H1 (cell line): Measurements from ENCODE around the gene STAM2. TPM values are rescaled to one million over a fixed set of nuclear protein-coding genes. Genes with fewer than 3 reads are reported as not detected.

Experiments
- CTCF ChIA-PET: fragments of 300-600 bp; sonication (Branson Sonifier 250); formaldehyde crosslinking; loops from one replicate; lab custom pipeline; 2021; ENCODE audit not compliant: partially characterized antibody; lab: Charles Lee
- POLR2A ChIA-PET: fragments of 300-600 bp; sonication (Branson Sonifier 250); formaldehyde crosslinking; loops from one replicate; lab custom pipeline; 2021; ENCODE audit warnings: inconsistent platforms; ENCODE audit not compliant: partially characterized antibody; lab: Charles Lee
- DNase-seq, 2 experiments: peaks; one replicate each; pipeline versions ENCODE4 v3.0.0 to v3.0.0-alpha.2; 2010 to 2022; ENCODE audit warnings: low spot score in 2 of 2, low read depth in 1 of 2, mixed read lengths in 1 of 2
- FAIRE-seq: peaks from 2 replicates; lab custom pipeline; 2011; peaks lifted over from hg19 to GRCh38; lab: Jason Lieb, UNC
- H2AFZ ChIP-seq: 2 replicates; pipeline ENCODE4 v1.8.1; 2012; ENCODE audit warnings: low read length, inconsistent platforms
- H2AK5ac ChIP-seq: 2 replicates; pipeline ENCODE4 v1.6.1; 2013; ENCODE audit warnings: low read depth, low read length
- H2BK120ac ChIP-seq: replicated peaks from 2 replicates; pipeline ENCODE3; 2013; ENCODE audit warnings: low read depth, low read length, inconsistent platforms
- H2BK12ac ChIP-seq: 2 replicates; pipeline ENCODE4 v1.6.1; 2013; ENCODE audit warnings: low read depth, low read length
- H2BK15ac ChIP-seq: 2 replicates; pipeline ENCODE4 v1.6.1; 2013; ENCODE audit warnings: low read length
- H2BK20ac ChIP-seq: 2 replicates; pipeline ENCODE4 v1.6.1; 2013; ENCODE audit warnings: low read length
- H2BK5ac ChIP-seq: 2 replicates; pipeline ENCODE4 v1.6.1; 2013; ENCODE audit warnings: low read depth, low read length
- H3K14ac ChIP-seq: 2 replicates; pipeline ENCODE4 v1.6.1; 2013; ENCODE audit warnings: inconsistent platforms; ENCODE audit not compliant: insufficient read length
- H3K18ac ChIP-seq: 2 replicates; pipeline ENCODE4 v1.6.1; 2013; ENCODE audit warnings: low read length; ENCODE audit errors: extremely low read depth
- H3K23ac ChIP-seq: 2 replicates; pipeline ENCODE4 v1.6.1; 2013; ENCODE audit warnings: inconsistent platforms; ENCODE audit not compliant: insufficient read length
- H3K23me2 ChIP-seq: 2 replicates; pipeline ENCODE4 v1.6.1; 2013; ENCODE audit warnings: low read depth, low read length
- H3K27ac ChIP-seq: 2 replicates; pipeline ENCODE4 v1.6.1; 2011; ENCODE audit warnings: low read depth, low read length, inconsistent platforms
- H3K27me3 ChIP-seq, 4 experiments: replicated peaks in 1 of 4; 1 replicate in 1 of 4; 2 replicates in 3 of 4; pipeline versions ENCODE4 v1.6.1 to v1.8.1; 2011 to 2013; ENCODE audit warnings: low read length in 3 of 4, mild to moderate bottlenecking in 3 of 4, inconsistent platforms in 2 of 4, mixed read lengths in 2 of 4, moderate library complexity in 1 of 4; ENCODE audit not compliant: control insufficient read depth in 3 of 4, insufficient read depth in 3 of 4; ENCODE audit errors: extremely low read depth in 1 of 4
- H3K36me3 ChIP-seq, 4 experiments: 2 replicates each; pipeline versions ENCODE4 v1.6.1 to v1.8.1; 2011 to 2013; ENCODE audit warnings: mild to moderate bottlenecking in 4 of 4, low read length in 3 of 4, moderate library complexity in 2 of 4, control low read depth in 1 of 4, inconsistent platforms in 1 of 4; ENCODE audit not compliant: insufficient read depth in 4 of 4, control insufficient read depth in 2 of 4
- H3K4ac ChIP-seq: replicated peaks from 2 replicates; pipeline ENCODE3; 2013; ENCODE audit warnings: low read length, low read depth, mixed read lengths, inconsistent platforms; ENCODE audit not compliant: insufficient read length
- H3K4me1 ChIP-seq, 4 experiments: replicated peaks in 1 of 4; 1 replicate in 1 of 4; 2 replicates in 3 of 4; pipeline versions ENCODE4 v1.6.1 to v1.8.1; 2011 to 2013; ENCODE audit warnings: low read length in 3 of 4, inconsistent platforms in 2 of 4, mixed read lengths in 1 of 4; ENCODE audit not compliant: insufficient read depth in 4 of 4, control insufficient read depth in 3 of 4
- H3K4me2 ChIP-seq, 2 experiments: 2 replicates each; pipeline versions ENCODE4 v1.6.1 to v1.8.1; 2011 to 2013; ENCODE audit warnings: low read depth in 2 of 2, low read length in 2 of 2, control low read depth in 1 of 2, inconsistent platforms in 1 of 2, mild to moderate bottlenecking in 1 of 2; ENCODE audit not compliant: insufficient read depth in 1 of 2
- H3K4me3 ChIP-seq, 4 experiments: fragments of 200-600, 300-600 bp in 1 of 4; sonication (generic), shearing (Covaris generic), sonication (Bioruptor Twin) in 1 of 4; 2 replicates each; pipeline versions ENCODE4 v1.5.1 to v1.8.1; 2011 to 2016; ENCODE audit warnings: low read length in 4 of 4, low read depth in 3 of 4, control low read depth in 2 of 4, inconsistent platforms in 2 of 4, mild to moderate bottlenecking in 2 of 4, mixed read lengths in 1 of 4, moderate library complexity in 1 of 4; ENCODE audit not compliant: insufficient read depth in 2 of 4; ENCODE audit errors: extremely low read depth in 1 of 4
- H3K56ac ChIP-seq: replicated peaks from 2 replicates; pipeline ENCODE3; 2013; ENCODE audit warnings: low read depth, mild to moderate bottlenecking, mixed read lengths, low read length, inconsistent platforms; ENCODE audit not compliant: insufficient read length
- H3K79me1 ChIP-seq: 2 replicates; pipeline ENCODE4 v1.6.1; 2013; ENCODE audit warnings: low read depth, low read length, control low read depth
- H3K79me2 ChIP-seq, 2 experiments: 2 replicates each; pipeline versions ENCODE4 v1.6.1 to v1.8.1; 2012 to 2013; ENCODE audit warnings: low read length in 2 of 2, mild to moderate bottlenecking in 2 of 2, inconsistent platforms in 1 of 2; ENCODE audit not compliant: insufficient read depth in 2 of 2, control insufficient read depth in 1 of 2
- H3K9ac ChIP-seq, 4 experiments: replicated peaks in 1 of 4; 1 replicate in 1 of 4; 2 replicates in 3 of 4; pipeline versions ENCODE4 v1.6.1 to v1.8.1; 2011 to 2013; ENCODE audit warnings: low read depth in 3 of 4, low read length in 3 of 4, control low read depth in 2 of 4, mild to moderate bottlenecking in 2 of 4, moderate library complexity in 2 of 4, inconsistent platforms in 1 of 4; ENCODE audit errors: extremely low read depth in 1 of 4
- H3K9me3 ChIP-seq, 2 experiments: 2 replicates each; pipeline versions ENCODE4 v1.6.1 to v1.8.1; 2012 to 2013; ENCODE audit warnings: mild to moderate bottlenecking in 2 of 2, moderate library complexity in 2 of 2, control low read depth in 1 of 2, inconsistent platforms in 1 of 2, low read depth in 1 of 2, low read length in 1 of 2, mixed read lengths in 1 of 2; ENCODE audit not compliant: insufficient read depth in 2 of 2
- H4K20me1 ChIP-seq, 2 experiments: replicated peaks in 1 of 2; 2 replicates each; pipeline versions ENCODE3 to v1.8.1; 2011 to 2013; ENCODE audit warnings: inconsistent platforms in 2 of 2, low read length in 2 of 2, mild to moderate bottlenecking in 1 of 2; ENCODE audit not compliant: insufficient read depth in 2 of 2, control insufficient read depth in 1 of 2
- H4K5ac ChIP-seq: 2 replicates; pipeline ENCODE4 v1.6.1; 2013; ENCODE audit warnings: low read length, low read depth, mixed read lengths, inconsistent platforms; ENCODE audit not compliant: insufficient read length
- H4K8ac ChIP-seq: 2 replicates; pipeline ENCODE4 v1.8.0; 2013; ENCODE audit warnings: mild to moderate bottlenecking, moderate library complexity, low read length, inconsistent platforms; ENCODE audit not compliant: insufficient read depth; ENCODE audit errors: extremely low read depth
- H4K91ac ChIP-seq: replicated peaks from 2 replicates; pipeline ENCODE3; 2013; ENCODE audit warnings: low read length, mixed read lengths, inconsistent platforms; ENCODE audit not compliant: insufficient read length
- CBX8 ChIP-seq: fragments of 300-800, 300-1000 bp; sonication (generic); IDR thresholded peaks from 2 replicates; pipeline ENCODE4 v1.7.1; 2016; ENCODE audit warnings: low read depth, low read length, borderline replicate concordance
- WGBS, 2 experiments: shearing (Covaris generic) in 1 of 2; methylation state at CpG; one replicate each; pipeline versions ENCODE4 v1.1.6 to v1.1.7; 2013 to 2015; ENCODE audit warnings: low lambda C conversion rate in 2 of 2, mixed read lengths in 2 of 2, inconsistent platforms in 1 of 2, low coverage in 1 of 2, missing lambda C conversion rate in 1 of 2; ENCODE audit not compliant: insufficient replicate concordance in 2 of 2, insufficient coverage in 1 of 2, insufficient read length in 1 of 2; ENCODE audit errors: extremely low coverage in 1 of 2, missing lambda C conversion rate in 1 of 2; 5-methylcytosine and 5-hydroxymethylcytosine counted together
- polyA plus RNA-seq, 7 experiments: library from polyadenylated mRNA; depleted of rRNA in 3 of 7; stranded (reverse) in 5 of 7; unstranded in 2 of 7; fragments of >200 nt in 5 of 7; fragments of 200-250 nt in 2 of 7; gene quantifications; 1 replicate in 5 of 7; 2 replicates in 1 of 7; 4 replicates in 1 of 7; pipeline versions ENCODE4 v1.2.1 to v1.2.3, GENCODE V29; 2011 to 2013; ENCODE audit warnings: missing spikeins in 2 of 7, mixed read lengths in 2 of 7
- total RNA-seq: library from RNA; stranded (reverse); fragmentation: NEBNext Ultra II Directional; extraction: Animal tissue kit (Norgen Biotek cat#: 25700); gene quantifications from 2 replicates; pipeline ENCODE4 v1.2.1, GENCODE V29; 2021

STAM2 gene
- total and polyA plus RNA-seq, 2 of the 8 experiments (the other 6 are each of a cell fraction or from before 2014, with no cell fraction given): 5.4 to 9.4 TPM

DNA sequence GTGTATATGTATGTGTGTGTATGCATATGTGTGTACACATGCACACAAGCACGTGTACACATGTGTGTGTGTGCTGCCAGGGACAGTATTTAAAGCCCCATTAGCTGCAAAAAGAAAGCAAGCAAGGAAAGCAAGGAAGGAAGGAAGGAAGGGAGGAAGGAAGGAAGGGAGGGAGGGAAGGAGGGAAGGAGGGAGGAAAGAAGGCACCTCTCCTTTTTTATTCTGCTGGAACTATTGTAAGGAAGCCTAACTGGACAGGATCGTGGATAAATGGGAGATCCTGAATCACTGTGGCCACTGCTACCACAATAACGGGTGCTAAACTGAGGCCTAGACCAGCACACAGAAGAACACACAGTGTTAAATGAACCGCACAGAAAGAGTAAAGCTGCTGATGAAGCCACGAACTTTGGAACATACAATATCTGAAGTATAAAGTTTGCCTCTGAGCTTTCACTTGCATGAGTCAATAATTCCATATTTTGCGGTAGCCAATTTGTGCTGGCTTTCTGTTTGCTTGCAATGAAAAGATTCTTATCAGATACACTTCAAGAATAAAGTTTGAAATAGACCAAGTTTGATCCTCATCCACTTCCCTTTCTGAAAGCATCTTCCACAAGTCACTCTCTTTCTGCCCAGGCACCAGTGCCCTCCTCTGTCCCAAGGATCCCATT, 92.2 kb downstream of the STAM2 start:
- Histone ChIP-seq H2BK12ac (no peak overlapping the region), H2BK120ac (no peak overlapping the region), H3K27ac (no peak overlapping the region), H3K14ac (no peak overlapping the region), H2BK20ac (no peak overlapping the region), H4K91ac (no peak overlapping the region), H2AK5ac (no peak overlapping the region), H2BK15ac (no peak overlapping the region), H3K4me2 (no peak overlapping the region), H3K9me3 (no peaks in the 10 kb centered on the region), H2AFZ (no peak overlapping the region), H3K4me3 (no peak overlapping the region), H4K8ac (no peak overlapping the region), H4K5ac (no peak overlapping the region), H3K23ac (no peak overlapping the region), H3K18ac (no peak overlapping the region), H4K20me1 (no peaks in the 10 kb centered on the region), H3K4me1 (no peaks in the 10 kb centered on the region), H3K9ac (no peak overlapping the region), H3K36me3 (no peaks in the 10 kb centered on the region), H3K4ac (no peak overlapping the region), H3K56ac (no peak overlapping the region), H3K23me2 (no peaks in the 10 kb centered on the region; the same call in 1 of the 2 replicates), H2BK5ac (no peak overlapping the region), H3K79me1 (no peaks in the 10 kb centered on the region), H3K27me3 (peaks cover 0 to 3% (median 0%) of the 10 kb centered on the region in 4 experiments; a peak in 2 of 7 replicates), H3K79me2 (no peaks in the 10 kb centered on the region)
- no peak for TF ChIP-seq CBX8
- CTCF ChIA-PET: interaction anchor here (0.6 to 1.3 kb wide), 2 partner anchors 34 to 45 kb away, joined by 3 to 5 read pairs; no protein-coding TSS in a partner anchor
- DNase-seq (no peak), FAIRE-seq (no peak)
- POLR2A ChIA-PET: no interaction called here
- 93% methylated on average over 6 of the region's 6 CpGs; no CpG with 5 or more reads in 1 of the 2 experiments for WGBS, 2 experiments
